DMS79 (cell line): ENCODE data around the gene GARRE1.
A peak's percentile ranks its signal among the peaks of the same experiment; 100 is the strongest.
"Not testable (repeated sequence)": the region's sequence is repeated elsewhere in the genome, so short reads cannot be mapped to it uniquely, and the experiment has no call there.

Source experiments
- DNase-seq: peaks from one replicate; lab custom pipeline; 2025; lab: John Stamatoyannopoulos, UW

GARRE1 gene

DNA sequence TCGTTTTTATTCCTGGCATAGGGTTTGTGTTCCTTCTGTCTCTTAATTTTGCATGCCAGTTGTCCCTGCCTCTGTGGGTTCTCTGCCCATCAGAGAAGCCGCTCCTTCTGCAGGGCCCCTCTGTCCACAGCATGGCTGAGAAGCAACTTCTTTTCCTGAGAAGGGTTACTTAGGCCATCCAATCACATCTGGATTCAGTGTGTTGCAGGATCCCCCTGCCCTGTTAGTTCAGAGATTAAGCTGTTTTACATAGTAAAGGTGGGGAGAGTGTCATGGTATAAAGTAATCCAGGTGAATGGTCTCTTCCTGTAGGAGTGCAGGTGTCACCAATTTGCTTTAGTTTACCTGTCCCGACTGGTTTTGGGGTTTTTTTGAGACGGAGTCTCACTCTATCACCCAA lies 22.9 kb upstream of the GARRE1 start:
- no peak for DNase-seq

GRCh38 chr19:34232566-34233481 lies 21.5 kb upstream of the GARRE1 start:
- DNase-seq = no peak

- no peak for DNase-seq
Observed at GRCh38 chr19:34235425-34235940, 18.9 kb upstream of the GARRE1 start.

- no peak for DNase-seq
Observed at GRCh38 chr19:34236035-34236987, 18.0 kb upstream of the GARRE1 start.

DNA sequence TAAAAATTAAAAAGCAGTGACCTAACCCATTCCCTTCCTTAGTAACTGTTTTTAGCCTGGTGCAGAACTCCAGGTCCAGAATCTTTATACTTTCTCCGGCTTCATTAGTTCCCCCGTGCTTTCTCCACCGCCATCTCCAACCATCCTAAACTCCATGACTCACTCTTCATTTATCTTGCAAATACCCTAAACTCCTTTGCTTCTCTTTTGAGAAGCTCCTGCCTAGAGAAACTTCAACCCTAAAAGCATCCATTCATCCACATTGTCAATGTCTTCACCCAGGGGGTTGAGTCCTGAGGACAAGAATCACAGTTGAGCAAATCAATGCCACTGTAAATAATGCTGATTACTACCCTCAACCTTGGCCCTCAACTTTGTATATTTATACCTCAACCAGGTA lies 17.1 kb upstream of the GARRE1 start:
- DNase-seq = no peak

DNA sequence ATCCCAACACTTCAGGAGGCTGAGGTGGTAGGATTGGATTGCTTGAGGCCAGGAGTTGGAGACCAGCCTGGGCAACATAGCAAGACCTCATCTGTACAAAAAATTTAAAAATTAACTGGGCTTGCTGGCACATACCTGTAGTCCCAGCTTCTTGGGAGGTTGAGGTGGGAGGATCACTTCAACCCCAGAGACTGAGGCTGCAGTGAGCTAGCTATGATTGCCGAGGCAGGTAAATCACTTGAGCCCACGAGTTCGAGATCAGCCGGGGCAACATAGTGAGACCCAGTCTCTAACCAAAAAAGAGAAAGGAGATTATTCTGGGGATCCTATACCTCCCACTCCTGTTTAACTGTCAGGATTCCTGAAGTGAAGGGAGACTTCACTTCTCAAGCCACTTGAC lies 16.4 kb upstream of the GARRE1 start:
- no peak for DNase-seq

DNA sequence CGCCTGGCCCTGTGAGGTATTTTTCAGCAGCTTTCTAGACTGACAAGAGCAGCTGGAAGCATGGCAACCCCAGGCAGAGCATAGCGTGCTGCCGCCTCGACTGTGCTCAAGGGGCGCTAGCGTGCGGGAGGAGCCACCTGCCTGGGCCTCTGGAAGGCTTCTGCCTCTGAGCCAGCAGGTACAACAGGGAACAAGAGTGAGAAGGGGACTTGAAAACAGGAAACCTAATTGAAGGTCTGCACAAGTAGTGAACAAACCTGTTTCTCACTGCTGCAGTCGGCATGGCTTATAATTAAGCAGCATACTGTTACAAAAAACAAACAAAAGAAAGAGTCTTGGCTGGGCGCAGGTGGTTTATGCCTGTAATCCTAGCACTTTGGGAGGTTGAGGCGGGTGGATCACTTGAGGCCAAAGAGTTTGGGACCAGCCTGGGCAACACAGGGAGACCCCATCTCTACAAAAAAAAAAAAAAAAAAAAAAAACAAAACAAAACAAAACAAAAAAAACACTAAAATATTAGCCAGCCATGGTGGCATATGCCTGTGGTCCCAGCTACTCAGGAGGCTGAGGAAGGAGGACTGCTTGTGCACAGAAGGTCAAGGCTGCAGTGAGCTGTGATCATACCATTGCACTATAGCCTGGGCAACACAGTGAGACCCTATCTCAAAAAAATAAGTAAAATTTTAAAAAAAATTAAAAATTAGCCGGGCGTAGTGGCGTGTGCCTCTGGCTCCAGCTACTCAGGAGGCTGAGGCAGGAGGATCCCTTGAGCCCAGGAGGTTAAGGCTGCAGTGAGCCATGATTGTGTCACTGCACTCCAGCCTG lies 12.6 kb upstream of the GARRE1 start:
- peak; percentile 75 for DNase-seq

GRCh38 chr19:34243138-34243875 lies 11.0 kb upstream of the GARRE1 start:
- DNase-seq = not testable (repeated sequence)

DNA sequence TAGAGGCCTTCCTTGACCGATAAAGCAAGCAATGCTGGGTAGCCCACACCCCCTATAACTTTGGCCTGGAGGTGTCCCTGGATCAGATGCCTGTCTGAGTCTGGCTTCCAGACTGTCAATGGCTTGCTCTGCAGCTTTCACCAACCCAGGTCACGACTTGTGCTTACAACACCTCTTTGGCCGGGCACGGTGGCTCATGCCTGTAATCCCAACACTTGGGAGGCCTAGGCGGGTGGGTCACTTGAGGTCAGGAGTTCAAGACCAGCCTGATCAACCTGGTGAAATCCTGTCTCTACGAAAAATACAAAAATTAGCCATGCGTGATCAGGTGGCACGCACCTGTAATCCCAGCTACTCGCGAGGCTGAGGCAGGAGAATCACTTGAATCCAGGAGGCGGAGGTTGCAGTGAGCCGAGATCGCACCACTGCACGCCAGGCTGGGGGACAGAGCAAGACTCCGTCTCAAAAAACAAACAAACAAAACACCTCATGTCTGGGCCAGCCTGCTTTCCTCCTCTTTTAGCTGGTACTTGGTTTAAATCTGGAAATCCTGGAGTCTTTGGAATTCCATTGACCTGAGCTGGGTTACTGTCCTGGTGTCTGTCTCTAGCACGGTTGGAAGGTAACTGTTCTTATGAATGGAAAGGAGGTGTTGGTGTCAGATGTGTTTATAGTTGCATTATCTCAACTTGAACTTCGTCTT lies 10.3 kb upstream of the GARRE1 start:
- no peak for DNase-seq

DNA sequence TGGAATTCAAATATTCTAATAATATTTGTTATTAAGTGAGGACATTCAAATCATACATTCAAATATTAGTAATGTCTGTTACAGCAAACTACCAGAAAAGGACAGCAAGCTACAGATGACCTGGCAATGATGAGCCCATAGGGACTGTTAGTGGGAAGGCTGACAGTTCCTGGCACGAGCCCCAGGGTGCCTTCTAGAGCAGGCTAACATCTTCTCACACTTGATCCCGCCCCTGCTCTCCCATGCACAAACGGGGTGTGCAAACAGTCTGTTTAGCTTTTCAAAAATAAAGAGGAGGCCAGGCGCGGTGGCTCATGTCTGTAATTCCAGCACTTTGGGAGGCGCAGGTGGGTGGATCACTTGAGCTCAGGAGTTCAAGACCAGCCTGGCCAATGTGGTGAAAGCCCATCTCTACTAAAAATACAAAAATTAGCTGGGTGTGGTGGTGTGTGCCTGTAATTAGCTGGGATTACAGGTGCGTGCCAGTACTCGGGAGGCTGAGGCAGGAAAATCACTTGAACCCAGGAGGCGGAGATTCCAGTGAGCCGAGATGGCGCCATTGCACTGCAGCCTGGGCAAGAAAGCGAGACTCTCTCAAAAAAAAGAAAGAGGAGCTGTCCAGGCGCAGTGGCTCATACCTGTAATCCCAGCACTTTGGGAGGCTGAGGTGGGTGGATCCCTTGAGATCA lies 9.6 kb upstream of the GARRE1 start:
- DNase-seq = no peak

- no peak for DNase-seq
Observed at GRCh38 chr19:34246340-34246739, 8.0 kb upstream of the GARRE1 start.

- DNase-seq = no peak
Observed at GRCh38 chr19:34248941-34249340, 5.4 kb upstream of the GARRE1 start.

- DNase-seq = not testable (repeated sequence)
Observed at GRCh38 chr19:34253167-34253566, 1.2 kb upstream of the GARRE1 start.

GRCh38 chr19:34253681-34254045 lies 691 bp upstream of the GARRE1 start:
- not testable (repeated sequence) for DNase-seq

DNA sequence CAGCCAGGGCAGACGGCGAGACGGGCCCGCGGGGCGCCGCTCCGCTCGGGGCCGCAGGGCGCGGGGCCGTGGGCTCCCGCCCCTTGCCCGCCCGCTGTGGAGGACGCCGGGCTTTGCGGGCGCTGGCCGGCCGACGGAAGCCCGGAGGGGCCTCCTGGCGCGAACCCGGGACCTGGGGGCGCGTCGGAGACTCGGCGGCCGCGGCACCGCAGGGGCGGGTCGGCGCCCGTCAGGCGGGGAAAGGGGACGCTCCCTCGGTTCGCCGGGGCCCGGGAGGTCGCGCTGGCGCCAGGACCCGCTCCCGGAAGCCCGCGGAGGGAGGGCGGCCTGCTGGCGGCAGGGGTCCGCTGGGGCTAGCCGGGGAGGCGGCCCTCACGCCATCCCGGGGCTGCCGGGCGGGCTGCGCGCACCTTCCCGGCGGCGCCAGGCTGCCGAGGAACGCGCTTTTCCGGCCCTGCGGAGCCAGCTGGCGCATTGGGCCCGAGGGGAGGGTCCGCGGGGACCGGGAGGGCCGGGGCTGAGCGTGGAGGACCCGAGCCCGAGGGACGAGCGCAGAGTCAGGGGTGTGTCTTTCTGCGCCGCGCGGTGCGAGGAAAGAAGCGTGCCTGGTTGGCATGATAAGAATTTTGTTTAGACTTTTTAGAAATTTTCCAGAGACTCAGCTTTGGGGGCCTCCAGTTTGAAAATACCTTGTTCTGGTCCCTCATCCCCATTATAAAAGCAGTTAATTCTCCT lies 511 bp downstream of the GARRE1 start:
- no peak for DNase-seq

DNA sequence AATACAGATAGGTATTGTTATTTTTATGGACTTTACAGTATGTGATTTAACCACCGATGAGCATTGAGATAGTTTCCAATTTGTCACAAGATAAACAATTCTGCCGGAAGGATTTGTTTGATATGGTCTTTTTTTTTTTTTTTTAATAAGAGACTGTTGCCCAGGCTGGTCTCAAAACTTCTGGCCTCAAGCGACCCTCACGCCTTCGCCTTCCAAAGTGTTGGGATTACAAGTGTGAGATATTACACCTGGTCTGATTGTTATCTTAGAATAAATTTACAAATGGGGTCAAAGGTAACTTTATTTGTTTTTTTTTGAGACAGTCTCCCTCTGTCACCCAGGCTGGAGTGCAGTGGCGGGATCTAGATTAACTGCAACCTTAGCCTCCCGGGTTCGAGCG lies 1.2 kb downstream of the GARRE1 start:
- DNase-seq = no peak

DNA sequence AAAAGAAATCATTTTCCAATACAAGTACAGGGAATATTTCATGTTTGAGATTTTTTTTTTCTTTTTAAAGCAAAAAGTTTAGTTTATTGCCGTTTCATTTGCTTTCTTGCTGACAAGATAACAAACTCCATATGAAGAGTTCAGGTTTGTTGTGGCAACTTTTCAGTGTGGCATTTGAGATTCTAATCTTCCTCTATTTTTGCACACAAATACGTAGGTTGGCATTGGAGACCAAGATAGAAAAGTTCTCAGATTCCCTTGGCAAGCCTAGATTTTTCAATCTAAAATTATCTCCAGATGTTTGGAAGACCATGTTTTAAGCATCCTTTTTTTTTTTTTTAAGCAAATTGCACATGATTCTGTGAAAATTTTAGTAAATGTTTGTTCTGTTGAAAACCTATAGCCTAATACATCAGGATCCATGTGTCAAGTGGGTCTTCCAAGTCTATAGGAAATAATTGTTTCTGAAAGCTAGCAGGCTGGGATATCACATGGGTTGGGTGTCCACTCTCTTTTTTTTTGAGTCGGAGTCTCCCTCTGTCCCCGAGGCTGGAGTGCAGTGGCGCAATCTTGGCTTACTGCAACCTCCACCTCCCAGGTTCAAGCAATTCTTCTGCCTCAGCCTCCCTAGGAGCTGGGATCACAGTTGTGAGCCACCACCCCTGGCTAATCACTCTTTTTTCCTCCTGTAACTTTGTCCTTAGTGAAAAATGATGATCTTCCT lies 2.6 kb downstream of the GARRE1 start:
- DNase-seq = no peak

DNA sequence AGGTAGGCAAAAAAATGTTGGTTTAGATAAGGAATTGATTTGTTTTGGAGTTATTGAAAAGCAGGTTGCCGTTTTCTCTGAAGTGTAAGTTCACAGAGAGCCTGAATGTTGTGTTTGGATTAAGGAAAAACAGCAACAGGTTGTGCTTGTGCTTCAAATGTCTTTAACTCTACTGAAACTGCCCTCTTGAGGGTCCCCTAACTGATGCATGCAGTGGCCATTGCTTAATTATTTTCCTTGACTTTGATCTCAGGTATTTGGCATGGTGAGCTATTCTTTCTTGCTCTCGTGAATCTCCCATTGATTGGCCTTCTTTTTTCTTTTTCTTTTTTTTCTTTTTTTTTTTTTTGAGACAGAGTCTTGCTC lies 3.2 kb downstream of the GARRE1 start:
- DNase-seq = no peak
